HG03575 (cell line): ENCODE data around the gene GH2.
"Not testable (repeated sequence)": the region's sequence is repeated elsewhere in the genome, so short reads cannot be mapped to it uniquely, and the experiment has no call there.

Source experiments
- ATAC-seq: cut with Tn5 transposase; IDR thresholded peaks from one replicate; pipeline ENCODE4 v1.9.1; 2021; ENCODE audit not compliant: unreplicated experiment, insufficient number of reproducible peaks, low FRiP score; ENCODE audit errors: extremely low read depth

The GH2 gene

DNA sequence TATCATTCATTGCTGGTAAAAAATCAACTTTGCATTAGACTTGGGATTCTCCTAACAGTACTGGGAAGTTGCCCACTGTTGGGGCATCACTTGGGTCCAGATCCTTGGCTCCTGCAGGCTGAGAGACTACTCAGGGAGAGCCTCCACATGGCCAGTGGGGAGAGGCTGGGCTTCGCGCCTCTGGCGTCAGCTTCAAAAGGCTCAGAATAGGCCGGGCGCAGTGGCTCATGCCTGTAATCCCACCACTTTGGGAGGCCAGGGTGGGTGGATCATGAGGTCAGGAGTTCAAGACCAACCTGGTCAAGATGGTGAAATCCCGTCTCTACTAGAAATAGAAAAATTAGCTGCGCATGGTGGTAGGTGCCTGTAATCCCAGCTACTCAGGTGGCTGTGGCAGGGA is 32.7 kb upstream of the GH2 start:
- ATAC-seq, result no peak

DNA sequence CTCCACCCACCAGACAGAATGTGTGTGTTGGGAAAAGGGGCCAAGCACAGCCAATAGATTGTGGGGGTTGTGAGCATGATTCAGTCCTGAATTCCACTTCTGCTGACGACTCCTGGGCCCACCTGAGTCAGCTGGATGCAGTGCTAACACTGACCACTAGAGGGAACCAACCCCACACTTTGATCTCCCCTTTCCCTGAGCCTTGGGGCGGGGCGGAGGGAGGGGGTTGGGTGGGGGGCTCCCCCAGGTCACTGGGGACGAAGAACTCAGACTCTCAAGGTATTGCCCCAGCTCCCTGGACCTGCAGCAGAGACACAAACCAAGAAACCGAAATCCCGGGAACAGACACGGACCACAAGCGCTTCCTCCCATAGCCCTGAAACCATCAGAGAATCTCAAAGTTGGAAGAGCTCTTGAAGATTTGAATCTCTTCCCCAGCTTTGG is 29.9 kb upstream of the GH2 start:
- ATAC-seq, result no peak

DNA sequence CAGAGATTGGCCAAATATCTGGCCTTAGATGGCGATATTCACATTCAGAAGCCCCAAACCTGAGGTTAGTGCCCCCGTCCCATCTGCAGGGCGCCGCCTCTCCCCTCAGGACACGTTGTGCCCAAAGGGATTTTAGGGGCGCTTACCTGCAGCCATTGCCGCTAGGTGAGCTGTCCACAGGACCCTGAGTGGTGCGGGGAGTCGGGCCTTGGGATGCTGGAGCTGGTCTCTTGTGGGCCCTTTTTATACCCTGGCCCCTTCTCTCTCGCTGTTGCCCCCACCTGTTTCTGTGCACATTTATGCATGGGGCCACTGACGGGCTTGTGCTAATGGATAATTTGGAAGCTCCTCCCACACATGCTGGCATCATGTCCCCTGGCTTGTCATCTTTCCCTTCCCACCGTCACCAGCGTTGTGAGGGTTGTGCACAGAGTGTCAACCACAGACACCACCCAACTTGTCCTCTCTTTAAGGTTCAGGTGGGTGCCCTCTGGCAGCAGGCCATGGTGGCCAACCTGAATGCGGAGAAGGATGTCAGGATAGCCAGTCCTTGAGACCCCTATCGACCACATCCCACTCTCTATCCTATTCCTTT is 29.4 kb upstream of the GH2 start, which contains the start of gene CSHL1:
CSHL1 (minus strand) TSS at position 218 of the 595 bp plus-strand sequence; CDS start at position 156, 62 bp downstream.
- ATAC-seq, result no peak

DNA sequence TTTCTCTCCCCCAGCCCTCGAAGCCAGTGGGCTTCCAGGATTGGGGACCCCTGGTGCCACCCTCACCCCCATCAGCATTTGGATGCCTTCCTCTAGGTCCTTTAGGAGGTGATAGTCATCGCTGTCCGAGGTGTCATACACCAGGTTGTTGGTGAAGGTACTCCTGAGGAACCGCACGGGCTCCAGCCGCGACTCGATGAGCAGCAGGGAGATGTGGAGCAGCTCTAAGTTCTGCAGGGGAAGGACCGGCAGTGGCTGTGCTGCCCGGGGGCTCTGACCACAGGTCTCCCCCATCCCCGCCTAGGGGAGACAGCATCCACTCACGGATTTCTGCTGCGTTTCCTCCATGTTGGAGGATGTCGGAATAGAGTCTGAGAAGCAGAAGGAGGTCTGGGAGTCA is 28.4 kb upstream of the GH2 start:
- no peak for ATAC-seq

DNA sequence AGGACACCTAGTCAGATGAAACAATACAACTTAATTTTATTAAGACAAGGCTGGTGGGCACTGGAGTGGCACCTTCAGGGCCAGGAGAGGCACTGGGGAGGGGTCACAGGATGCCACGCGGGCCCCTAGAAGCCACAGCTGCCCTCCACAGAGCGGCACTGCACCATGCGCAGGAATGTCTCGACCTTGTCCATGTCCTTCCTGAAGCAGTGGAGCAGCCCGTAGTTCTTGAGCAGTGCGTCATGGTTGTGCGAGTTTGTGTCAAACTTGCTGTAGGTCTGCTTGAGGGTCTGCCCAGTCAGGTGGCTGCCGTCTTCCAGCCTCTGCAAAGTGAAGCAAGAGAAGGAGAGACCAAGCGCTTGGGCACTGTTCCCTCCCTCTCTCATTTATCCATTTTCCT is 27.8 kb upstream of the GH2 start:
- not testable (repeated sequence) for ATAC-seq

DNA sequence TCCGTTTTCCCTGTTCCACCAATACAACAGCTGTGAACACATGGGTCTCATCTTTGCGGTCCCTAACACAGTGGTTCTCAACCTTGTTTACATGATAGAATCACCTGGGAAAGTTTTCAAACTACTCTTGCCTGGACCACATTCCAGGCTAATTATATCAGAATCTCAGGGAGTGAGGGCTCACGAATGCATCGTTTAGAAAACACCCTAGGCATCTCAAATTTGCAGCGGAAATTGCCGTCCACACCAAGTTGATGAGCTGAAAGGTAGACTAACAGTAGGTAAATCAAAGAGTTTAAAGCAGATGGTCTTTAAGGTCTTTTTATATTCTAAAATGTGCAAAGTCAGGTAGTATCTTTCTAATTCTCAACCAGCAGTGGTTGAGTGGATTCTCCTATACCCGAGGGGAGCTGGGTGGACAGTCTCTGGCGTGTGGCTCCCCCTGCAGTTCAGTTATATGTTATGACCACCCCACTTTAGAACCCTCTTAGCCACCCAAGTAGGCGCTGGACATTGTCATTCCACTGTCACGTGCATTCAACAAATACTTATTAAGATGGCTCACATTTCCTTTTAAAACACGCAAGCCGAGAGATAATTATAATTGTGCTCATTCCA is 25.5 kb upstream of the GH2 start:
- not testable (repeated sequence) for ATAC-seq

DNA sequence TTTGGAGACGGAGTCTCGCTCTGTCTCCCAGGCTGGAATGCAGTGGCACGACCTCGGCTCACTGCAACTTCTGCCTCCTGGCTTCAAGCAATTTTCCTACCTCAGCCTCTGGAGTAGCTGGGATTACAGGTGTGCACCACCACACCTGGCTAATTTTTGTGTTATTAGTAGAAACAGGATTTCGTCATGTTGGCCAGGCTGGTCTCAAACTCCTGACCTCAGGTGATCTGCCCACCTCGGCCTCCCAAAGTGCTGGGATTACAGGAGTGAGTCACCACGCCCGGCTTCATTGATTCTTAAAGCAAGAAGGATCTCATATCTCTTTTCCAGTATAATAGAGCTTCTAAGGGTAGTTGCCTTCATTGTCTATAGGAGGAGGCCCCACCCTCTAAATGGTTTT is 23.1 kb upstream of the GH2 start:
- not testable (repeated sequence) for ATAC-seq

DNA sequence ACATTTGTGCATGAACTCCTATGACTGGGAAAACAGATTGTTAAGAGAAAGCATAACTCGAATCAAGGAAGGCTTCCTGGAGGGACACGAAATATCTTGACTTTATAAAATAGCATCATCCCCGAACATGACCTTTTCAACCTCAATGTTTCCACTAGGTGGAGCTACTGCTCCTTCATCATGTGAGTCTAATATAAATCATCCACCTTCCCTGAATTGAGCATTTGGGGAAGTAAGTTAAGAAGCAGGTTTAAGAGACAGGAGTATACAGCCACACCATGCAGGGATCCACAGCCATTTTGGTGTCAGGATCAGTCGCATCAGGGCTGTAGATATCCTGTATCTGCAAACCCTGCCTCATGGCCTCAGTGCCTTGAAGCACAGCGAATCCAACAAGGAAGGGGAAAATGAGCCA is 22.1 kb upstream of the GH2 start:
- not testable (repeated sequence) for ATAC-seq

DNA sequence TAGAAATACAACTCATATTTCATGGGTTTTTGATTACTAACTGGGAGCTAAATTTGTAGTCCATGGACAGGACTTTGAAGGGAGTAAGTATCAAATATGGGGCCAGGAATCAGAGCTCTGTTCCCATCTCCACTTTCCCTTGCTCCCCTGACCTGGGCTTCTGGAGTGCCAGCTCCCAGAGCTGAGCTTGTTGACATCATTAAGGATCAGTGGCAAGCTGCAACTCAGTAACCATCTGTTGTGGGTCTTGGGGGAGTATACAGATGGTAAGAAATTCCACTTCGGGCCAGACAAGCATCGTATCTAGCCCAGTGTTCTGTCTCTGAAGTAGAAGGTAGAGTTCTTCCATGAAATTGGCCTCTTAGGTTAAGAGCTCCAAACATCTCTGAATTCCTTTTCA is 20.2 kb upstream of the GH2 start:
- ATAC-seq, result not testable (repeated sequence)

DNA sequence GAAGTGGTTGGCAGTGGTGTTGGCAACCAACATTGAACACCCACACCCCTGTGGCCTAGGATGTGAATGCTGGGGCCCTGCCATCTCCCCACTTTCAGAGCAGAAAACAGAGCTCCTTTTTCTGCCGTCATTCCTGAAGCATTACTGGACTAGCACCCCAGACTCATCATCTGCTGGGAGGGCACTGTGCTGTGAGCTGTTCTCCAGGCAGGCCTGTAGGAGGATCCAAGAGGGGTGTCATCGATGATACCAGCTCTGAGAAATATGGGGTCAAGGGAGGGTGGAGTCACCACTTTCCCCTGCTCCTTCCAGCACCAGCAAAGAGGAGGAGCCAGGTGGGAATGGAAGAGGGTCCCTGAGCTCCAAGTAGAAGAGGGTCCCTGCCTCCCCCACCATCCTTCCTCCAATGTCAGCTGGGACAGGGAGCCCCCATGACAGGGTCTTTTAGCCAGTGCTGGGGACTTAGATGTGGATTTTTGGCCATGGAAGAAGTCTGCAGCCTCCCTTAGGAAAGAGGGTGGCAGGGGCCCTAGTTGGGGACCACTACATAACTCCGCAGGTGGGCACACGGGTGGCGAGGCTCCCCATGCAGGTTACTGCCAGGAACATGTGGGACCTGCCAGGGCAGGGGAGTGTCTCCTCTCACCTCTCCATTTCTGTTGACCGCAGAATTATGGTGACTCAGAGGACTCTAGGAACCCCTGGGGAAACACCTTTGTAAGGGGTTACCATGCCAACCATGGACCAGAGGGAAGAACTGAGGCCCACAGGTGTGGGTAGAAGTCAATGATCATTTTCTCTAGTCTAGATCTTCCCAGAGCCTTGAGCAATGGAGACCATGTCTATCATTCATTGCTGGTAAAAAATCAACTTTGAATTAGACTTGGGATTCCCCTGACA is 17.4 kb upstream of the GH2 start:
- ATAC-seq, result not testable (repeated sequence)

DNA sequence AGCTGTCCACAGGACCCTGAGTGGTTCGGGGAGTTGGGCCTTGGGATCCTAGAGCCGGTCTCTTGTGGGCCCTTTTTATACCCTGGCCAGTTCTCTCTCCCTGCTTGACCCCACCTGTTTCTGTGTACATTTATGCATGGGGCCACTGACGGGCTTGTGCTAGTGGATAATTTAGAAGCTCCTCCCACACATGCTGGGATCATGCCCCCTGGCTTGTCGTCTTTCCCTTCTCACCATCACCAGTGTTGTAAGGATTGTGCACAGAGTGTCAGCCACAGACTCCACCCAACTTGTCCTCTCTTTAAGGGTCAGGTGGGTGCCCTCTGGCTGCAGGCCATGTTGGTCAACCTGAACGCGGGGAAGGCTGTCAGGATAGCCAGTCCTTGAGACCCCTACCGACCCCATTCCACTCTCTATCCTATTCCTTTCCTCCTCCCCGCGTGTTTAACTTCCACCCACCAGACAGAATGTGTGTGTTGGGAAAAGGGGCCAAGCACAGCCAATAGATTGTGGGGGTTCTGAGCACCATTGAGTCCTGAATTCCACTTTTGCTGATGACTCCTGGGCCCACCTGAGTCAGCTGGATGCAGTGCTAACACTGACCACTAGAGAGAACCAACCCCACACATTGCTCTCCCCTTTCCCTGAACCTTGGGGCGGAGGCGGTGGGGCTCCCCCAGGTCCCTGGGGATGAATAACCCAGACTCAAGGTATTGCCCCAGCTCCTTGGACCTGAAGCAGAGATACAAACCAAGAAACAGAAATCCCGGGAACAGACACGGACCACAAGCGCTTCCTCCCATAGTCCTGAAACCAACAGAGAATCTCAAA is 15.0 kb upstream of the GH2 start, which contains the start of gene CSH1:
CSH1 (minus strand) TSS at position 51 of the 831 bp plus-strand sequence. CDS start 63 bp downstream, outside the sequence.
- ATAC-seq, result not testable (repeated sequence)

DNA sequence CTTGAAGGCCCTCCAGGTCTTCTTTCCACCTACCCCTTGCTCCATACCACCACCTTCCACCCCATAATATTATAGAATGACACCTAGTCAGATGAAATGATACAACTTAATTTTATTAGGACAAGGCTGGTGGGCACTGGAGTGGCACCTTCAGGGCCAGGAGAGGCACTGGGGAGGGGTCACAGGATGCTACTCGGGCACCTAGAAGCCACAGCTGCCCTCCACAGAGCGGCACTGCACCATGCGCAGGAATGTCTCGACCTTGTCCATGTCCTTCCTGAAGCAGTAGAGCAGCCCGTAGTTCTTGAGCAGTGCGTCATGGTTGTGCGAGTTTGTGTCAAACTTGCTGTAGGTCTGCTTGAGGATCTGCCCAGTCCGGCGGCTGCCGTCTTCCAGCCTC is 13.1 kb upstream of the GH2 start:
- ATAC-seq, result not testable (repeated sequence)

DNA sequence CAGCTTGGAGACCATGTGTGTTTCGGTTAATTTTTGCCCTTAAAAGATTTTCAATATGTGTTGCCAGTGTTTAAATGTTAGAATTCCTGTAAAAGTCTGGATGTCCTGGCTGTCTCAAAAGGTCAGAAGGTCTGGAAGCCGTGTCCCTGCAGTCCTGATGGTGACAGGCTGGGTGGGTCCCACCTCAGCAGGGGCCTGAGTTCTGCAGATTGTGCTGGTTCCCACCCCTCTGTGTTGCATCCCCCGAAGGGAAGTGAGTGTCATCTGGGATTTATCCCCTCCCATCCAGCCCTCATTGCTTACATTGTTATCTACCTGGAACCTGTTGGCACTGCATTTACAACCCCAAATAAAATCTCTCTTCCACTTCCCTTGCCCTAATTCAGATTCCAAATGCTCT is 12.3 kb upstream of the GH2 start:
- not testable (repeated sequence) for ATAC-seq

DNA sequence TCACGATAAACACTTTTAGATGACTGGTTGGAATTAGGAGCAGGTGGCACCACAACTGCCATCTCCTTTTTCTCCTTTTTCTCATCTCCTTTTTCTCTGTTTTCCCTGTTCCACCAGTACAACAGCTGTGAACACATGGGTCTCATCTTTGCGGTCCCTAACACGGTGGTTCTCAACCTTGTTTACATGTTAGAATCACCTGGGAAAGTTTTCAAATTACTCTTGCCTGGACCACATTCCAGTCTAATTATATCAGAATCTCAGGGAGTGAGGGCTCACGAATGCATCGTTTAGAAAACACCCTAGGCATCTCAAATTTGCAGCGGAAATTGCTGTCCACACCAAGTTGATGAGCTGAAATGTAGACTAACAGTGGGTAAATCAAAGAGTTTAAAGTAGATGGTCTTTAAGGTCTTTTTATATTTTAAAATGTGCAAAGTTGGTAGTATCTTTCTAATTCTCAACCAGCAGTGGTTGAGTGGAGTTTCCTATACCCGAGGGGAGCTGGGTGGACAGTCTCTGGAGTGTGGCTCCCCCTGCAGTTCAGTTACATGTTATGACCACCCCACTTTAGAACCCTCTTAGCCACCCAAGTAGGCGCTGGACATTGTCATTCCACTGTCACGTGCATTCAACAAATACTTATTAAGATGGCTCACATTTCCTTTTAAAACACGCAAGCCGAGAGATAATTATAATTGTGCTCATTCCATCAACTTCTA is 10.7 kb upstream of the GH2 start:
- not testable (repeated sequence) for ATAC-seq

DNA sequence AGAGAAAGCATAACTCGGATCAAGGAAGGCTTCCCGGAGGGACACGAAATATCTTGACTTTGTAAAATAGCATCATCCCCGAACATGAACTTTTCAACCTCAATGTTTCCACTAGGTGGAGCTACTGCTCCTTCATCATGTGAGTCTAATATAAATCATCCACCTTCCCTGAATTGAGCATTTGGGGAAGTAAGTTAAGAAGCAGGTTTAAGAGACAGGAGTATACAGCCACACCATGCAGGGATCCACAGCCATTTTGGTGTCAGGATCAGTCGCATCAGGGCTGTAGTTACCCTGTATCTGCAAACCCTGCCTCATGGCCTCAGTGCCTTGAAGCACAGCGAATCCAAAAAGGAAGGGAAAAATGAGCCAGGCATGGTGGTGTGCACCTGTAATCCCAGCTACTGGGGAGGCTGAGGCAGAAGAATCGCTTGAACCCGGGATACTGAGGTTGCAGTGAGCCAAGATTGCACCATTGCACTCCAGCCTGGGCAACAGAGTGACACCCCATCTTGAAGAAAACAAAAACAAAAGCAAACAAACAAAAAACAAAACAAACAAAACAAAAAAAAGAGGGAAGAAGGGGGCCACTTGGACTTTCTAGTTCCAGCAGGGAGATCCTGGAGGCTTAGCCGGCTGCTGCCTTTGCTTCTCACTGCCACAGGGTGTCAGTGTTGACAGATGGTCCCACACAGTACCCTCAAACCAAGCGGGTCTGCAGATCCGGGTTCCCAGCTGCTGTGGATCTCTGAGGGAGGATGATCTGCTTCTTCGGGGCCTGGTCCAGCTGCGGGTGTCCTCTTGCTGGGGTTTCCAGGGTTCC is 7.5 kb upstream of the GH2 start:
- not testable (repeated sequence) for ATAC-seq

DNA sequence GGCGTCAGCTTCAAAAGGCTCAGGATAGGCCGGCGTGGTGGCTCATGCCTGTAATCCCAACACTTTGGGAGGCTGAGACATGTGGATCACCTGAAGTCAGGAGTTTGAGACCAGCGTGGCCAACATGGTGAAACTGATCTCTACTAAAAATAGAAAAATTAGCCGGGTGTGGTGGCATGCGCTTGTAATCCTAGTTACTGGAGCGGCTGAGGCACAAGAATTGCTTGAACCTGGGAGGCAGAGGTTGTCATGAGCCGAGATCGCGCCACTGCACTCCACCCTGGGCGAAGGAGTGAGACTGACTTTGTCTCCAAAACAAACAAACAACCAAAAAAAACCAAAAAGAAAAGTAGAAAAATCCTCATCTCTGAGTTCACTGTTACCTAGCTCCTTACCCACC is 3.4 kb upstream of the GH2 start:
- ATAC-seq, result not testable (repeated sequence)

DNA sequence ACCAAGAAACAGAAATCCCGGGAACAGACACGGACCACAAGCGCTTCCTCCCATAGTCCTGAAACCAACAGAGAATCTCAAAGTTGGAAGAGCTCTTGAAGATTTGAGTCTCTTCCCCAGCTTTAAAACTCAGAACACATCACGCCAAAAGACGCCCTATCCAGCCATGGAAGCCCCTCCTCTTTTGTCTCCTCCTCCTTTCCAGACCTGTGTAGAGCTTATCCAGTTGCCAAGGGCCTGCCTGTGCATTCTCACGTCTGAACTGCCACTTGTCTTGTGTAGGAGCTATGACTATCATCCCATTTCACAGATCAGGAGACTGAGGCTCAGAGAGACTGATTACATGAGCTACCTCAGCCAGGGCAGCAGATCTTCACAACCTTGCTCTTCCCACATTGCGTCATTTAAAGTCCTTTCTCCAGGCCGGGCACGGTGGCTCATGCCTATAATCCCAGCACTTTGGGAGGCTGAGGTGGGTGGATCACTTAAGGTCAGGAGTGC is 932 bp upstream of the GH2 start:
- not testable (repeated sequence) for ATAC-seq
